ENCODE measurements around the gene RGS7. TPM values are rescaled to one million over a fixed set of nuclear protein-coding genes. Genes with fewer than 3 reads are reported as not detected.

RGS7 gene
- total and polyA plus RNA-seq, 2 of the 8 experiments (the other 6 are each of a cell fraction or from before 2014, with no cell fraction given): 1.6 to 3.0 TPM

GRCh38 chr1:241102664-241103063, 254.3 kb downstream of the RGS7 start:
- H4K20me1 ChIP-seq (replicated peaks in 1 of 2; ENCODE audit: control insufficient read depth in 1 of 2, insufficient read depth in 2 of 2, low read length in 2 of 2): no peaks in the 10 kb centered on the region
- no peak overlapping the region for H4K8ac ChIP-seq (ENCODE audit: extremely low read depth, insufficient read depth, low read length)
- H3K79me1 ChIP-seq (ENCODE audit: low read depth, low read length): no peaks in the 10 kb centered on the region
- ChIA-PET CTCF (ENCODE audit: partially characterized antibody) (interaction anchor here (0.6 kb wide), 1 partner anchor 374 kb away, joined by 3 read pairs; no protein-coding TSS in a partner anchor), POLR2A (ENCODE audit: partially characterized antibody) (no interaction called here)
- no peak overlapping the region for H3K4ac ChIP-seq (replicated peaks; ENCODE audit: insufficient read length, low read depth, low read length)
- H4K91ac ChIP-seq (replicated peaks; ENCODE audit: insufficient read length, low read length): no peak overlapping the region
- no peak overlapping the region for H2BK12ac ChIP-seq (ENCODE audit: low read depth, low read length)
- no peak overlapping the region for H3K27ac ChIP-seq (ENCODE audit: low read depth, low read length)
- no peak for FAIRE-seq
- no peak for DNase-seq (ENCODE audit: low read depth in 1 of 2, low spot score in 2 of 2)
- H3K36me3 ChIP-seq (ENCODE audit: control insufficient read depth in 2 of 4, insufficient read depth in 4 of 4, low read length in 3 of 4): no peaks in the 10 kb centered on the region
- H3K9ac ChIP-seq (replicated peaks in 1 of 4; ENCODE audit: extremely low read depth in 1 of 4, low read depth in 3 of 4, low read length in 3 of 4): no peak overlapping the region
- H3K27me3 ChIP-seq (replicated peaks in 1 of 4; ENCODE audit: control insufficient read depth in 3 of 4, extremely low read depth in 1 of 4, insufficient read depth in 3 of 4, low read length in 3 of 4): no peaks in the 10 kb centered on the region
- H3K79me2 ChIP-seq (ENCODE audit: control insufficient read depth in 1 of 2, insufficient read depth in 2 of 2, low read length in 2 of 2): no peaks in the 10 kb centered on the region
- no peaks in the 10 kb centered on the region for H3K23me2 ChIP-seq (ENCODE audit: low read depth, low read length)
- H2BK15ac ChIP-seq (ENCODE audit: low read length): no peak overlapping the region
- no peak overlapping the region for H3K56ac ChIP-seq (replicated peaks; ENCODE audit: insufficient read length, low read depth, low read length)
- H3K4me2 ChIP-seq (ENCODE audit: insufficient read depth in 1 of 2, low read depth in 2 of 2, low read length in 2 of 2): no peak overlapping the region
- H2BK120ac ChIP-seq (replicated peaks; ENCODE audit: low read depth, low read length): no peak overlapping the region
- no peak overlapping the region for H2BK20ac ChIP-seq (ENCODE audit: low read length)
- H3K23ac ChIP-seq (ENCODE audit: insufficient read length): no peak overlapping the region
- no peak overlapping the region for H3K4me3 ChIP-seq (ENCODE audit: extremely low read depth in 1 of 4, insufficient read depth in 2 of 4, low read depth in 3 of 4, low read length in 4 of 4)
- 80% methylated on average over 1 of the region's 1 CpG; no CpG with 5 or more reads in 1 of the 2 experiments for WGBS, 2 experiments (ENCODE audit: extremely low coverage in 1 of 2, insufficient coverage in 1 of 2, insufficient read length in 1 of 2, insufficient replicate concordance in 2 of 2, low coverage in 1 of 2, low lambda C conversion rate in 2 of 2, missing lambda C conversion rate in 1 of 2)
- no peak overlapping the region for H2BK5ac ChIP-seq (ENCODE audit: low read depth, low read length)
- no peaks in the 10 kb centered on the region for H3K9me3 ChIP-seq (ENCODE audit: insufficient read depth in 2 of 2, low read depth in 1 of 2, low read length in 1 of 2)
- no peak overlapping the region for H4K5ac ChIP-seq (ENCODE audit: insufficient read length, low read depth, low read length)
- no peaks in the 10 kb centered on the region for H3K4me1 ChIP-seq (replicated peaks in 1 of 4; ENCODE audit: control insufficient read depth in 3 of 4, insufficient read depth in 4 of 4, low read length in 3 of 4)
- H2AFZ ChIP-seq (ENCODE audit: low read length): no peak overlapping the region
- H3K18ac ChIP-seq (ENCODE audit: extremely low read depth, low read length): no peak overlapping the region
- no peak overlapping the region for H2AK5ac ChIP-seq (ENCODE audit: low read depth, low read length)
- no peak overlapping the region for H3K14ac ChIP-seq (ENCODE audit: insufficient read length)
- TF ChIP-seq CBX8 (IDR thresholded peaks at IDR 0.05; ENCODE audit: borderline replicate concordance, low read depth, low read length): no peak
- no peak for TF ChIP-seq FOSL1 (IDR thresholded peaks at IDR 0.05; ENCODE audit: insufficient read depth, low read depth, low read length)
- TF ChIP-seq CTBP2 (IDR thresholded peaks at IDR 0.05; ENCODE audit: borderline replicate concordance, insufficient read depth, insufficient read length, low read length): no peak
- TF ChIP-seq GABPA (IDR thresholded peaks at IDR 0.05; ENCODE audit: borderline replicate concordance, insufficient read depth, low read length): no peak
- no peak for TF ChIP-seq SIN3A (conservative IDR thresholded peaks at IDR 0.05 in 1 of 2, IDR thresholded peaks at IDR 0.05 in 1 of 2; ENCODE audit: low read depth in 1 of 2, low read length in 2 of 2)
- no peak for TF ChIP-seq CEBPB (IDR thresholded peaks at IDR 0.05; ENCODE audit: low read depth, low read length)
- TF ChIP-seq JUND (IDR thresholded peaks at IDR 0.05; ENCODE audit: low read length): no peak
- no peak for TF ChIP-seq SUZ12 (IDR thresholded peaks at IDR 0.05; ENCODE audit: low read length)
- TF ChIP-seq POLR2A (IDR thresholded peaks at IDR 0.05; ENCODE audit: control extremely low read depth in 1 of 2, low read depth in 2 of 2, low read length in 2 of 2): no peak
- no peak for TF ChIP-seq ATF3 (IDR thresholded peaks at IDR 0.05; ENCODE audit: insufficient read depth, low read depth, low read length)
- TF ChIP-seq TBP (IDR thresholded peaks at IDR 0.05; ENCODE audit: low read depth, low read length): no peak
- no peak for TF ChIP-seq E2F6 (IDR thresholded peaks at IDR 0.05)
- no peak for TF ChIP-seq RNF2 (IDR thresholded peaks at IDR 0.05; ENCODE audit: borderline replicate concordance, low read depth, low read length, missing control alignments, poor library complexity, severe bottlenecking)
